Karpas-422 (cell line): ENCODE data around the gene ZNF687. TPM values are rescaled to one million over a fixed set of nuclear protein-coding genes. Genes with fewer than 3 reads are reported as not detected.
A peak's percentile ranks its signal among the peaks of the same experiment; 100 is the strongest.
"Not testable (repeated sequence)": the region's sequence is repeated elsewhere in the genome, so short reads cannot be mapped to it uniquely, and the experiment has no call there.

Experiments used
- DNase-seq: peaks from one replicate; pipeline ENCODE4 v3.0.0-alpha.2; 2015
- H2AFZ ChIP-seq: fragments of 200-600 bp; sonication (generic); 2 replicates; pipeline ENCODE4 v1.6.1; 2014; ENCODE audit warnings: antibody characterized with exemption, low read length, mixed read lengths
- H3K27ac ChIP-seq: fragments of 200-600 bp; sonication (generic); 2 replicates; pipeline ENCODE4 v1.5.1; 2014; ENCODE audit warnings: mild to moderate bottlenecking, low read length, moderate library complexity
- H3K27me3 ChIP-seq: fragments of 200-600 bp; sonication (generic); 2 replicates; pipeline ENCODE4 v1.6.1; 2014; ENCODE audit warnings: low read length, mixed read lengths
- H3K36me3 ChIP-seq: fragments of 200-600 bp; sonication (generic); 2 replicates; pipeline ENCODE4 v1.6.1; 2014; ENCODE audit warnings: low read length, mixed read lengths; ENCODE audit not compliant: insufficient read depth
- H3K4me1 ChIP-seq: fragments of 200-600 bp; sonication (generic); 2 replicates; pipeline ENCODE4 v1.6.1; 2014; ENCODE audit warnings: mild to moderate bottlenecking, low read length, mixed read lengths
- H3K4me2 ChIP-seq: fragments of 200-600 bp; sonication (generic); 2 replicates; pipeline ENCODE4 v1.6.1; 2014; ENCODE audit warnings: low read length, low read depth, mild to moderate bottlenecking; ENCODE audit not compliant: poor library complexity, severe bottlenecking
- H3K4me3 ChIP-seq: fragments of 200-600 bp; sonication (generic); 2 replicates; pipeline ENCODE4 v1.5.1; 2014; ENCODE audit warnings: mild to moderate bottlenecking, antibody characterized with exemption, low read length, mixed read lengths
- H3K79me2 ChIP-seq: fragments of 200-600 bp; sonication (generic); 2 replicates; pipeline ENCODE4 v1.6.1; 2014; ENCODE audit warnings: mild to moderate bottlenecking, low read length, mixed read lengths
- H3K9ac ChIP-seq: fragments of 200-600 bp; sonication (generic); 2 replicates; pipeline ENCODE4 v1.6.0; 2014; ENCODE audit warnings: low read length
- H3K9me2 ChIP-seq: fragments of 200-600 bp; sonication (generic), shearing (Covaris generic); replicated peaks from 2 replicates; pipeline ENCODE4 v1.6.0; 2014; ENCODE audit warnings: mild to moderate bottlenecking, low read length, moderate library complexity; ENCODE audit not compliant: insufficient read depth
- H3K9me3 ChIP-seq: fragments of 300-700, 200-600 bp; sonication (generic); 2 replicates; pipeline ENCODE4 v1.6.1; 2014; ENCODE audit warnings: low read length, mixed read lengths
- H4K20me1 ChIP-seq: fragments of 200-600 bp; sonication (generic); 2 replicates; pipeline ENCODE4 v1.6.1; 2014; ENCODE audit warnings: mild to moderate bottlenecking, antibody characterized with exemption, low read length, low read depth; ENCODE audit not compliant: insufficient read depth
- total RNA-seq: library from RNA; depleted of rRNA; stranded (reverse); fragments of >200 nt; shearing (Covaris generic); gene quantifications from 2 replicates; pipeline ENCODE4 v1.2.3, GENCODE V29; 2014; ENCODE audit warnings: low replicate concordance

Gene ZNF687
- total RNA-seq, 1 experiment from 2014 or later = 33.5 TPM

GRCh38 chr1:151267760-151268159 is 14.3 kb upstream of the ZNF687 start:
- peaks cover 18% of the 10 kb centered on the region for H3K36me3 ChIP-seq

GRCh38 chr1:151273924-151274466 is 8.1 kb upstream of the ZNF687 start:
- H3K9me3 ChIP-seq = no peaks in the 10 kb centered on the region
- no peaks in the 10 kb centered on the region for H3K9me2 ChIP-seq

More at GRCh38 chr1:151267760-151268159, 14.3 kb upstream of the ZNF687 start:
- Histone ChIP-seq H3K4me2 (no peak overlapping the region), H3K9me3 (no peaks in the 10 kb centered on the region), H3K27ac (no peak overlapping the region), H3K9me2 (no peaks in the 10 kb centered on the region), H3K27me3 (no peaks in the 10 kb centered on the region), H2AFZ (no peak overlapping the region), H3K4me3 (no peak overlapping the region), H4K20me1 (no peaks in the 10 kb centered on the region), H3K79me2 (no peaks in the 10 kb centered on the region), H3K4me1 (no peaks in the 10 kb centered on the region), H3K9ac (no peak overlapping the region)
- DNase-seq = no peak

GRCh38 chr1:151275341-151275740 is 6.8 kb upstream of the ZNF687 start:
- H3K4me2 ChIP-seq, H3K79me2 ChIP-seq, H2AFZ ChIP-seq, H3K27me3 ChIP-seq, H3K4me3 ChIP-seq, H4K20me1 ChIP-seq, H3K9me3 ChIP-seq, H3K27ac ChIP-seq, H3K36me3 ChIP-seq, H3K9ac ChIP-seq, H3K9me2 ChIP-seq, DNase-seq: not testable (repeated sequence)
- H3K4me1 ChIP-seq = peaks cover 13% of the 10 kb centered on the region

More at GRCh38 chr1:151273924-151274466, 8.1 kb upstream of the ZNF687 start:
- DNase-seq = no peak
- Histone ChIP-seq H3K9ac (no peak overlapping the region), H3K27ac (no peak overlapping the region), H3K4me2 (no peak overlapping the region), H3K36me3 (no peaks in the 10 kb centered on the region), H2AFZ (no peak overlapping the region), H3K4me1 (peaks cover 13% of the 10 kb centered on the region), H4K20me1 (no peaks in the 10 kb centered on the region), H3K27me3 (no peaks in the 10 kb centered on the region), H3K79me2 (no peaks in the 10 kb centered on the region), H3K4me3 (no peak overlapping the region)

- Histone ChIP-seq H3K4me2 (peak overlapping the region; percentile 47), H3K79me2 (no peaks in the 10 kb centered on the region), H3K9me2 (no peaks in the 10 kb centered on the region), H3K9me3 (no peaks in the 10 kb centered on the region), H3K27ac (peak overlapping the region; percentile 70), H3K27me3 (no peaks in the 10 kb centered on the region), H3K36me3 (no peaks in the 10 kb centered on the region), H2AFZ (peak overlapping the region; percentile 81), H3K4me3 (peak overlapping the region; percentile 10; the same call in 1 of the 2 replicates), H3K4me1 (peaks cover 18% of the 10 kb centered on the region), H4K20me1 (no peaks in the 10 kb centered on the region), H3K9ac (0 out of 2 replicates have a peak overlapping the region, but pooled peaks have one; percentile 10)
- peak; percentile 71 for DNase-seq
Observed at GRCh38 chr1:151277249-151277648, 4.8 kb upstream of the ZNF687 start.

GRCh38 chr1:151281225-151281968 is 702 bp upstream of the ZNF687 start:
- H3K9me2 ChIP-seq = no peaks in the 10 kb centered on the region
- H2AFZ ChIP-seq = peak overlapping the region; percentile 78; the same call in 1 of the 2 replicates
- no peaks in the 10 kb centered on the region for H3K9me3 ChIP-seq
- peaks cover 33% of the 10 kb centered on the region for H3K4me1 ChIP-seq
- peak overlapping the region; percentile 79 for H3K4me2 ChIP-seq
- H3K9ac ChIP-seq = peak overlapping the region; percentile 79
- peak overlapping the region; percentile 88 for H3K27ac ChIP-seq
- no peaks in the 10 kb centered on the region for H3K36me3 ChIP-seq
- peak overlapping the region; percentile 80 for H3K4me3 ChIP-seq
- H4K20me1 ChIP-seq = peaks cover 8% of the 10 kb centered on the region; the same call in 1 of the 2 replicates
- DNase-seq = peak; percentile 99
- H3K79me2 ChIP-seq = peaks cover 38% of the 10 kb centered on the region
- H3K27me3 ChIP-seq = no peaks in the 10 kb centered on the region

- Histone ChIP-seq H3K4me1 (peaks cover 20% of the 10 kb centered on the region), H3K27me3 (no peaks in the 10 kb centered on the region), H4K20me1 (peaks cover 8% of the 10 kb centered on the region; the same call in 1 of the 2 replicates), H3K9me2 (no peaks in the 10 kb centered on the region), H3K27ac (peak overlapping the region; percentile 85), H3K79me2 (peaks cover 41% of the 10 kb centered on the region), H3K4me3 (peak overlapping the region; percentile 80), H3K9me3 (no peaks in the 10 kb centered on the region), H3K9ac (peak overlapping the region; percentile 99), H3K36me3 (peaks cover 6% of the 10 kb centered on the region; the same call in 1 of the 2 replicates), H3K4me2 (peak overlapping the region; percentile 90), H2AFZ (peak overlapping the region; percentile 33; the same call in 1 of the 2 replicates)
- peak; percentile 71 for DNase-seq
Observed at GRCh38 chr1:151282883-151283725, 1.0 kb downstream of the ZNF687 start.

- no peaks in the 10 kb centered on the region for H3K9me2 ChIP-seq
- H3K27ac ChIP-seq = peak overlapping the region; percentile 85; the same call in 1 of the 2 replicates
- peak overlapping the region; percentile 90 for H3K4me2 ChIP-seq
- H2AFZ ChIP-seq = no peak overlapping the region
- H4K20me1 ChIP-seq = peaks cover 8% of the 10 kb centered on the region; the same call in 1 of the 2 replicates
- H3K4me1 ChIP-seq = peaks cover 20% of the 10 kb centered on the region
- peaks cover 6% of the 10 kb centered on the region; the same call in 1 of the 2 replicates for H3K36me3 ChIP-seq
- peaks cover 41% of the 10 kb centered on the region for H3K79me2 ChIP-seq
- H3K27me3 ChIP-seq = no peaks in the 10 kb centered on the region
- DNase-seq = no peak
- H3K9me3 ChIP-seq = no peaks in the 10 kb centered on the region
- peak overlapping the region; percentile 80 for H3K4me3 ChIP-seq
- H3K9ac ChIP-seq = peak overlapping the region; percentile 99
Observed at GRCh38 chr1:151284013-151284577, 2.0 kb downstream of the ZNF687 start.
